Measurements from ENCODE around the gene PJA2. TPM values are rescaled to one million over a fixed set of nuclear protein-coding genes. Genes with fewer than 3 reads are reported as not detected.

PJA2 gene
- total RNA-seq, 4 donors from 2014 or later: 160 to 297 (median 181) TPM

DNA sequence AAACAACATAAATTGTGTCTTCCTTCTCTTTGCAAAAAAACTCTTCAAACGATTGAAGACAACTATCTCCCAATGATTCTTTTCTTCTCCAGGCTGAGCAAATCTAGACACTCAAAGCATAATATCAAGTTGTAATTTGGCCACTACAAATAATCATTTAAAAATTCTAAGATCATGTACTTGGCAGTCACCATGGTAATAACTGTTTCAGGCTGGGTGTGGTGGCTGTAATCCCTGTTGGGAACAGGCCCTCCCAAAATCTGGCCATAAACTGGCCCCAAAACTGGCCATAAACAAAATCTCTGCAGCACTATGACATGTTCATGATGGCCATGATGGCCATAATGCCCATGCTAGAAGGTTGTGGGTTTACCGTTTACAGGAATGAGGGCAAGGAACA lies 52.0 kb downstream of the PJA2 start:
- Histone ChIP-seq H3K36me3 (peaks cover 0 to 61% of the 10 kb centered on the region in 2 donors), H3K27ac (no peak overlapping the region), H3K9me3 (no peaks in the 10 kb centered on the region), H3K4me1 (peaks cover 0 to 43% (median 9%) of the 10 kb centered on the region in 3 donors), H3K27me3 (no peaks in the 10 kb centered on the region), H3K4me3 (no peak overlapping the region)
- 67 to 77% methylated on average over 1 to 2 of the region's 2 CpGs for WGBS, 2 donors (ENCODE audit: low coverage in 1 of 2)
- TF ChIP-seq EP300 (IDR thresholded peaks at IDR 0.05) (no peak), CTCF (IDR thresholded peaks at IDR 0.05) (no peak), POLR2AphosphoS5 (IDR thresholded peaks at IDR 0.05) (no peak), POLR2A (IDR thresholded peaks at IDR 0.05) (no peak)
- ATAC-seq: no peak

- Histone ChIP-seq H3K36me3 (peaks cover 0 to 32% of the 10 kb centered on the region in 2 donors), H3K9me3 (no peaks in the 10 kb centered on the region), H3K27ac (no peak overlapping the region), H3K27me3 (no peaks in the 10 kb centered on the region), H3K4me3 (no peak overlapping the region), H3K4me1 (peaks cover 0 to 57% (median 9%) of the 10 kb centered on the region in 3 donors)
- WGBS, 2 donors (ENCODE audit: low coverage in 1 of 2): 73 to 92% methylated on average over 2 of the region's 2 CpGs
- no peak for ATAC-seq
- TF ChIP-seq EP300 (IDR thresholded peaks at IDR 0.05): no peak
- TF ChIP-seq CTCF (IDR thresholded peaks at IDR 0.05): no peak
- no peak for TF ChIP-seq POLR2AphosphoS5 (IDR thresholded peaks at IDR 0.05)
- TF ChIP-seq POLR2A (IDR thresholded peaks at IDR 0.05): no peak
Observed at GRCh38 chr5:109354761-109355160, 55.0 kb downstream of the PJA2 start.

DNA sequence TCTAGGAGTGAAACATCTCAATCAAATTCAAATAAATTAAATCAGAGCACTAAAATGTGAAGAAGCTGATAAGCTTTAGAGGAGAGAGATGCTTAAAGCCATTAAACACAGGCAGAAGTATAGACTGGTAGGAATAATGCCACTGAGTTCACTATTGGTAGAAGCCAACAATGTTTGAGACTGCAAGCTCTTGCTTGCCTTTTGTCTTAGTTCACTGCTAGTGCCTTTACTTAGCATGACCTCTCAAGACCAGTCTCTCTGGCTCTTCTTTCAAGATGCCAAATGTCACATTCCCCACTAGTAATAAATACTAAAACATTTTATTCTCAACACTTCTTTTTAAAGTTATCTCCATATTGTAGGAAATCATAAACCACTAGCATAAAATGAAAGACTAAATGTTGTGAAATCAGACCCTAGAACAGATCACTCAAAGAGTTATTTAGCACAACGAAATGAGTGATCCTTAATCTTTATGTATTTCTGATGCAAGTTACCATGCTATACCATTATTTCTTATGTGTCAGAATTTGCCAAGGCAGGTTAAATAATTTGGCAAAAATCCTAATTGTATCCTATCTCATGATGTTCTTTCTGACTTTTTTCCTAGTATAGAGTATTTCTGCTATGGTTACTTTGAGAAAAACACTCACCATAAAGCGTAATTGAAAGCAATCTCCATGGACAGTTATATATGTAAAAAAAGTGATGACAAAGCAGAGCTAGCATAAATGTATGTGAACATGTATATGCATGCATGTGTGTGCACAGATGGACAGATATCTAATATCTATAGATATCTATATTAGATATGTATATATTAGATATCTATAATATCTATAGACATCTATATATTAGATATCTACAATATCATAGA lies 57.5 kb downstream of the PJA2 start:
- Histone ChIP-seq H3K4me3 (no peak overlapping the region), H3K4me1 (peaks cover 9 to 60% (median 12%) of the 10 kb centered on the region in 3 donors), H3K27me3 (no peaks in the 10 kb centered on the region), H3K36me3 (peaks cover 0 to 25% of the 10 kb centered on the region in 2 donors), H3K9me3 (no peaks in the 10 kb centered on the region), H3K27ac (peak overlapping the region in 1 of 4 donors; percentile 8)
- WGBS, 2 donors (ENCODE audit: low coverage in 1 of 2): 78 to 96% methylated on average over 2 of the region's 2 CpGs
- no peak for ATAC-seq
- TF ChIP-seq POLR2AphosphoS5 (IDR thresholded peaks at IDR 0.05) (no peak), POLR2A (IDR thresholded peaks at IDR 0.05) (no peak)

- no peaks in the 10 kb centered on the region for H3K9me3 ChIP-seq
- no peaks in the 10 kb centered on the region for H3K27me3 ChIP-seq
- H3K4me1 ChIP-seq: peaks cover 10 to 70% (median 12%) of the 10 kb centered on the region in 3 donors
- H3K4me3 ChIP-seq: no peak overlapping the region
- 45 to 48% methylated on average over 5 of the region's 5 CpGs for WGBS, 2 donors (ENCODE audit: low coverage in 1 of 2)
- H3K36me3 ChIP-seq: peaks cover 0 to 25% of the 10 kb centered on the region in 2 donors
- no peak for ATAC-seq
- TF ChIP-seq CTCF (IDR thresholded peaks at IDR 0.05) (no peak), POLR2A (IDR thresholded peaks at IDR 0.05) (no peak), EP300 (IDR thresholded peaks at IDR 0.05) (no peak), POLR2AphosphoS5 (IDR thresholded peaks at IDR 0.05) (no peak)
- H3K27ac ChIP-seq: peak overlapping the region in 1 of 4 donors; percentile 44
Observed at GRCh38 chr5:109350537-109351270, 59.1 kb downstream of the PJA2 start.

DNA sequence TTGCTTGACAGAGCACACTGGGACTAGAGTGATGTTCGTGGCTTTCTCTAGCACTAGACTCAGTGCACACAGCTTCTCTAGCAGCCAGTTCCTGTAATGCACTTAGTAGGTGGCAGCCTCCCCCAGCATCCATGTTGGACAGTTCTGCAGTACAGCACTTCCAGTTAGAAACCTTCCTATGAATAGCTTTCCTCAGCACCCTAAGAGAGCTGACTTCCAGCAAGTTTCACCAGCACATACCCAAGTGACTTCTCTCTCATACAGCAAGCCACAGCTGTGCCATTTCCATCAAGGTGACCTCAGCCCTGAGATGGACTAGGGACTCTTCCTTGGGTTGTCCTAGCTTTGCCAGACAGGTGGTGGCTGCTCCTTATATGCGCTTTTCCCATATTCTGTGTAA lies 60.4 kb downstream of the PJA2 start:
- Histone ChIP-seq H3K27ac (peak overlapping the region in 3 of 4 donors; percentile 30 to 44 (median 36)), H3K36me3 (peaks cover 0 to 26% of the 10 kb centered on the region in 2 donors), H3K27me3 (no peaks in the 10 kb centered on the region), H3K9me3 (no peaks in the 10 kb centered on the region), H3K4me3 (no peak overlapping the region), H3K4me1 (peaks cover 10 to 81% (median 12%) of the 10 kb centered on the region in 3 donors)
- ATAC-seq: no peak
- 75 to 100% methylated on average over 1 to 2 of the region's 2 CpGs for WGBS, 2 donors (ENCODE audit: low coverage in 1 of 2)
- TF ChIP-seq POLR2A (IDR thresholded peaks at IDR 0.05): no peak
- TF ChIP-seq POLR2AphosphoS5 (IDR thresholded peaks at IDR 0.05): no peak
- TF ChIP-seq EP300 (IDR thresholded peaks at IDR 0.05): no peak

Data from gastroesophageal sphincter (tissue), 4 donors.